LNCAP (cell line): ENCODE data around the gene TMEM201.

Experiments used
- CTCF ChIP-seq: fragments of 450-650 bp; IDR thresholded peaks from 2 replicates; pipeline ENCODE4 v1.5.1; 2017; ENCODE audit warnings: mild to moderate bottlenecking

TMEM201 gene

GRCh38 chr1:9598316-9598700, 9.6 kb downstream of the TMEM201 start:
- no peak for TF ChIP-seq CTCF

GRCh38 chr1:9599741-9600140, 11.0 kb downstream of the TMEM201 start:
- TF ChIP-seq CTCF, result no peak

DNA sequence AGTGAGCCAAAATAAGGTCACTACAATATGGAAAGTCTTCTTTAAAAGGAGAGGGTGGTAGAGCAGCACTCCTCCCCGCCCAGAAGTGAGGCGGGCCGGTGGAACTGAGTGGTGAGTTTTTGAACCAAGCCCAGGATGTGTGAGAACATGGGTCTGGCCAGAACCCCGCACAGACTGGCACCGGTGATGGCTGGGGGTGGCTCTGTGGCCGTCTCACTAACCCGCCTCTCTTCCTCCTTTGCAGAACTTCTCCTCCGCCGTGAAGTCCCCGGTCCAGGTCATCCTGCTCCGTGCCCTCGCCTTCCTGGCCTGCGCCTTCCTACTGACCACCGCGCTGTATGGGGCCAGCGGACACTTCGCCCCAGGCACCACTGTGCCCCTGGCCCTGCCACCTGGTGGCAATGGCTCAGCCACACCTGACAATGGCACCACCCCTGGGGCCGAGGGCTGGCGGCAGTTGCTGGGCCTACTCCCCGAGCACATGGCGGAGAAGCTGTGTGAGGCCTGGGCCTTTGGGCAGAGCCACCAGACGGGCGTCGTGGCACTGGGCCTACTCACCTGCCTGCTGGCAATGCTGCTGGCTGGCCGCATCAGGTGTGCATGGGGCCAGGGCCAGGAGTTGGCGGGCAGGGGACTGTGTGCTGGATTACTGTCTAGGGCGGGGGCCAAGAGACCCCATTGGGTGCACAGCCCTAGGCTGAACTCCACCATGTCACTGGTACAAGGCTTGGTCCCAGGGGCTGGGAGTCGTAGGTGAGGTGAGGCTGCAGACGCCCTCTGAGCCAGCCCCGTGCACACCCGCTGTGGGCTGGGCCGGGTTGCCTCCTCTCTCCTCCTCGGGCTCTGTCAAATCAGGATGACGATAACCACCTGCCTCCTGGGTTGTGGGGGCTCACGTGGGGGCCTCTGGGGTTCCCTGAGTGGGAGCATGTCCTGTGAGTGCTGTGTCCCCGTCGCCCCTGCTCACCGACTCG, 12.4 kb downstream of the TMEM201 start:
- no peak for TF ChIP-seq CTCF

DNA sequence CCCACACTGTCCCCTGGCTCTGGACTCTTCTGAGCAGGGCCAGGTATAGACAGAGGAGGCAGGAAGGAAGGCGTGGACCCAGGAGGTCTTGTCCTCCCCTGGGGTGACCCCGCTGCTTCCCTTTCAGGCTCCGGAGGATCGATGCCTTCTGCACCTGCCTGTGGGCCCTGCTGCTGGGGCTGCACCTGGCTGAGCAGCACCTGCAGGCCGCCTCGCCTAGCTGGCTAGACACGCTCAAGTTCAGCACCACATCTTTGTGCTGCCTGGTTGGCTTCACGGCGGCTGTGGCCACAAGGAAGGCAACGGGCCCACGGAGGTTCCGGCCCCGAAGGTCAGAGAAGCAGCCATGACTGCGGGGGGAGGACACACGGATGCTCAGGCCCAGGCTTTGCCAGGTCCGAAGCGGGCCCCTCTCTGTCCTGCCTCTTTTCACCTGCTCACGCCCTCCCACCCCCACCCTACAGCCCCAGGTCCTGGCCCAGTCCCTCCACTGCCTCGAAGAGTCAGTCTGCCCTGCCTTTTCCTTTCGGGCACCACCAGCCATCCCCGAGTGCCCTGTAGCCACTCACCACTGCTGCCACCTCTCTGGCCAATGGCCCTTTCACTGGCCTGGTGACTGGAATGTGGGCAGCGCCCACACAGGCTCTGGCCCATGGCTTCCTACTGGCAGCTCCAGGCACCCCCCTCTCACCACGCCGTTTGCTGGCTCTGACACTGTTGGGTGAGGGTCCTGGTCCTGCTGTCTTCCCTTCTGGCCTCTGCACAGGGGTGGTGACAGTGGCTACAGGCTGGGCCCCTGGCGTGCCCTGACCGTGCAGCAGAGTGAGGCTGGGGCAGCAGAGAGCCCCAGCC, 13.5 kb downstream of the TMEM201 start:
- no peak for TF ChIP-seq CTCF

GRCh38 chr1:9602794-9603167, 14.1 kb downstream of the TMEM201 start:
- no peak for TF ChIP-seq CTCF

GRCh38 chr1:9603307-9603706, 14.6 kb downstream of the TMEM201 start:
- TF ChIP-seq CTCF, result no peak

GRCh38 chr1:9603766-9604753, 15.3 kb downstream of the TMEM201 start:
- TF ChIP-seq CTCF, result no peak
